Measurements from ENCODE around the gene SLC39A12.

The SLC39A12 gene

DNA sequence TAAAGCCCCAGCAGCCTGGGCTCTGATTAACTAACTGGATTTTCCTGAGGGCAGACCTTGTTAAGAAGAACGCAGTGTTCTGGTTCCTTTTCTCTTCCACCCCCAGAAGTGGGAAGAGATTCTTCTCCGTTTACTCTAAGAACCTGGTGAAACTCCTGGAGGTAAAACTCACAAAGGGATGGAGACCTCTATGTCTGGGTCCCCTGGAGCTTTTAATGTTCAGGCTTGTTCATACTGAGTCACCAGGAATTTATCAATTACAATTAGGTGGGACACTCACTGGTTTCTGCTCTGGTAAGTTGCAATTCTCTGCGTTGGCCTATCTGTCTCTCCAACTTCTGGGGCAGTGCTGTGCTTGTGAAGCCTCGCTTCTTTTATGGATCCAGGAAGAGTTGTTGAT lies 115.2 kb downstream of the SLC39A12 start:
- DNase-seq = no peak

- no peak for DNase-seq
Measured at GRCh38 chr10:18068401-18068800, 116.7 kb downstream of the SLC39A12 start.

GRCh38 chr10:18071591-18071990 lies 119.9 kb downstream of the SLC39A12 start:
- no peak for DNase-seq

GRCh38 chr10:18073314-18073713 lies 121.6 kb downstream of the SLC39A12 start:
- DNase-seq = no peak

DNA sequence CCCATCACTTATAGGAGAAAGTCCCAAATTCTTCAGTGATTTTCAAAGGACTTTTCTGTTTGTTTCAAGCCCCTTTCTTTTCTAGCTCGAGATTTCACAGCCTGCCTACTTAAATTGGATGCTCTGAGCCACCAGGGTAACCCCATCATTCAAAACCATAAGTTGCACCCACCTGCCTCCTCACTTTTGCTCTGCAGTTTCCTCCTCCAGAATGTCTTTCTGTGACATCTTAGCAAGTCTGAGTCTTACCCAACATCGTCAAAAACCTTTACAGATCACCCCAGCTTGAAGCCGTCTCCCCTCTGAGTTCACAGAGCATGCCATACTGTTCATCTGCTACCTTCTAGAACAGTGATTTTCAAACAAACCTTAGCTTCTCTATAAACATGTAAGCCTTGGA lies 124.2 kb downstream of the SLC39A12 start:
- no peak for DNase-seq

- no peak for DNase-seq
Measured at GRCh38 chr10:18079665-18080295, 128.1 kb downstream of the SLC39A12 start.

DNA sequence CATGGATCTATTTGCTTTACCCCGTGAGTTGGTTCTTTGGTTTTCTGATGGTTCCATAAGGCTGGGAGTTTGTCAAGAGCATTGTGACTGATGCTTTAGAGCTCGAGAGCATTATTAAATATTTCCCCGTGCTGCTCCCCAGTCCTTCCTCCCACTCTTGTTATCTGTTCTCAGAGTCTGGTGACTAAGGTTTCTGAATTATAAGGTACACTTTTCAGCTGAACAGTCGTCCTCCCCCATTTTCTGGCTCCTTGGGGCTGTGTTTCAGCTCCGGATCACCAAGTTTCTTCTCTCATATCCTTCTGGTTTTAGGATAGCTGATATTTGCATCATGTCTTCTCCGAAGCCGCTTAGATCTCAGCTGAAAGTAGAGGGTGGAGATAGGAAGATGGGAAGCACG lies 130.7 kb downstream of the SLC39A12 start:
- no peak for DNase-seq

GRCh38 chr10:18085855-18086254 lies 134.1 kb downstream of the SLC39A12 start:
- no peak for DNase-seq

GRCh38 chr10:18086746-18087145 lies 135.0 kb downstream of the SLC39A12 start:
- no peak for DNase-seq

DNA sequence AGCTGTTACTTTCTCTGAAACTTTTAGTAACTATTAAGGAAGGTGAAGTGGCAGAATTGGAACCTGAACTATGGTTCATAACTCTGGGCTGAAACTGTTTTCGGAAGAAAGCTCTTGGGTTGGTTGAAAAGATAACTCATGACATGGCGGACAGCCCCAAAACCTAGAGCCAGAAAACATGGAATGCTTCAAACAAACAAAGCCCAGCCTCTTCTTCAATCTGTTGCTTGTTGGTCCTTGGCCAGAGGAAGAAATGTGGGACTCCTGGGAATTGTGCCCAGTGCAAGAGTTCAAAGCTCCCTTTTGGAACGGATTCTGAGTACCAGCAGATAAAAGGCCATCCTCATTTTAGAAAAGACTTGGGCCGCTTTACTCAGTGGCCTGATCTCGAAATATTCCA lies 135.6 kb downstream of the SLC39A12 start:
- no peak for DNase-seq
